ENCODE measurements around the gene ANKRD10. TPM values are rescaled to one million over a fixed set of nuclear protein-coding genes. Genes with fewer than 3 reads are reported as not detected.

The ANKRD10 gene
- total and polyA plus RNA-seq, 2 donors from 2014 or later: 64.9 to 159 TPM

DNA sequence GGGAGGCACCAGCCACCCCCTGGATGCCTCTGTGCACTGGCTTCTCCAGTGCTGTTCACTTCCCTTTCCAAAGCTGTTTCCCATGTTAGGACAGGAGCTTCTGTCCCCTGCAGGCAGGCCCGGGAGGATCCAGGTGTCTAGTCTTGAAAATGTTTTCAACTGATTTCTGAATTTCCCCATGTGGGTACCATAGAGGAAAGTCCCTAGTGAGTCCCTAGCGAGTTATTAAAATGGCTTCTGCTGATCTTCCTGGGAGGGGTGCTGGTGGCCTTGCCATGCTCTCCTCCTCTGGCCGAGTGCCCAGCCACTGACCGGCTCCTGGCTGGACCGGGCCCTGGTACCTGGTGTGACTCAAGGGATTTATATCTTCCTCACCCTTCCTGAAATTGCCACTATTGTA lies 5.2 kb upstream of the ANKRD10 start:
- Histone ChIP-seq H3K4me1 (ENCODE audit: control insufficient read depth in 2 of 3, insufficient read depth in 2 of 3, low read depth in 1 of 3, low read length in 3 of 3) (peaks cover 0 to 3% (median 0%) of the 10 kb centered on the region in 3 donors), H3K27ac (ENCODE audit: low read depth in 2 of 2, low read length in 2 of 2) (no peak overlapping the region), H3K9me3 (ENCODE audit: control insufficient read depth in 2 of 3, insufficient read depth in 1 of 3, low read length in 3 of 3) (no peaks in the 10 kb centered on the region), H3K36me3 (ENCODE audit: control insufficient read depth in 2 of 3, insufficient read depth in 3 of 3, low read length in 3 of 3) (no peaks in the 10 kb centered on the region), H3K27me3 (ENCODE audit: control insufficient read depth, insufficient read depth, low read length) (no peaks in the 10 kb centered on the region), H3K9ac (ENCODE audit: low read length in 3 of 3) (no peak overlapping the region), H3K4me3 (ENCODE audit: low read length in 3 of 3) (no peak overlapping the region)
- FAIRE-seq (no peak), DNase-seq (no peak)
- no peak for TF ChIP-seq CTCF (IDR thresholded peaks at IDR 0.05; ENCODE audit: borderline replicate concordance, extremely low read depth, insufficient read depth)
- intact Hi-C loops (cut with DNase I): no loop called here

GRCh38 chr13:110916301-110917142 lies 1.7 kb upstream of the ANKRD10 start:
- DNase-seq (no peak), FAIRE-seq (no peak)
- no peaks in the 10 kb centered on the region for H3K9me3 ChIP-seq (ENCODE audit: control insufficient read depth in 2 of 3, insufficient read depth in 1 of 3, low read length in 3 of 3)
- intact Hi-C loops (cut with DNase I): no loop called here
- peak overlapping the region in 1 of 3 donors; percentile 98 for H3K9ac ChIP-seq (ENCODE audit: low read length in 3 of 3)
- no peaks in the 10 kb centered on the region for H3K36me3 ChIP-seq (ENCODE audit: control insufficient read depth in 2 of 3, insufficient read depth in 3 of 3, low read length in 3 of 3)
- H3K4me3 ChIP-seq (ENCODE audit: low read length in 3 of 3): peak overlapping the region in 2 of 3 donors; percentile 72 to 89
- H3K27ac ChIP-seq (ENCODE audit: low read depth in 2 of 2, low read length in 2 of 2): peak overlapping the region in 1 of 2 donors; percentile 92
- TF ChIP-seq CTCF (IDR thresholded peaks at IDR 0.05; ENCODE audit: borderline replicate concordance, extremely low read depth, insufficient read depth): no peak
- H3K27me3 ChIP-seq (ENCODE audit: control insufficient read depth, insufficient read depth, low read length): no peaks in the 10 kb centered on the region
- H3K4me1 ChIP-seq (ENCODE audit: control insufficient read depth in 2 of 3, insufficient read depth in 2 of 3, low read depth in 1 of 3, low read length in 3 of 3): peaks cover 6 to 8% (median 6%) of the 10 kb centered on the region in 3 donors

DNA sequence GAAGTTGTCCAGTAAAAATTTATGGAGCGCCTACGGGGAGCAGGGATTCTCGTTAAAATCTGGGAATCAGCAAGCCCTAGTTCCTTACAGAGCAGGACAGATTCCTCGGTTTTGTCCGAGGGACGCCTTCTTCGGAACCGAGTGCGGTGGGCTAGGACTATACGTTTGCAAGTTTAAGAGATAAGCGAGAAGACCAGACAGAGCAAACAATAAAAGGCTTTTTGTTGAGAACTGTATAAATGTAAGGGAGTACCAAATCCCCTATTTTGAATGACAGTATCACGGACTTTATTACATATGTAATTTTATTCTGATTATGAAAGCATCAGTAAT lies 971 bp upstream of the ANKRD10 start:
- no peak for DNase-seq
- Histone ChIP-seq H3K9me3 (ENCODE audit: control insufficient read depth in 2 of 3, insufficient read depth in 1 of 3, low read length in 3 of 3) (no peaks in the 10 kb centered on the region), H3K4me1 (ENCODE audit: control insufficient read depth in 2 of 3, insufficient read depth in 2 of 3, low read depth in 1 of 3, low read length in 3 of 3) (peaks cover 6 to 8% (median 6%) of the 10 kb centered on the region in 3 donors), H3K9ac (ENCODE audit: low read length in 3 of 3) (peak overlapping the region; percentile 53 to 98 (median 67)), H3K4me3 (ENCODE audit: low read length in 3 of 3) (peak overlapping the region; percentile 72 to 89 (median 74)), H3K27ac (ENCODE audit: low read depth in 2 of 2, low read length in 2 of 2) (peak overlapping the region; percentile 92 to 99), H3K36me3 (ENCODE audit: control insufficient read depth in 2 of 3, insufficient read depth in 3 of 3, low read length in 3 of 3) (no peaks in the 10 kb centered on the region), H3K27me3 (ENCODE audit: control insufficient read depth, insufficient read depth, low read length) (no peaks in the 10 kb centered on the region)
- TF ChIP-seq CTCF (IDR thresholded peaks at IDR 0.05; ENCODE audit: borderline replicate concordance, extremely low read depth, insufficient read depth): no peak
- intact Hi-C loops (cut with DNase I): no loop called here
- no peak for FAIRE-seq
